A549 (cell line): ENCODE data around the gene CORO2A.
"Not testable (repeated sequence)": the region's sequence is repeated elsewhere in the genome, so short reads cannot be mapped to it uniquely, and the experiment has no call there.

ENCODE experiments used
- CTCF ChIP-seq: fragments of >200 bp; sonication (Bioruptor Twin); formaldehyde crosslinking; IDR thresholded peaks from 3 replicates; pipeline ENCODE4 v1.5.1; 2016
- ELK1 ChIP-seq: fragments of 150-350 bp; IDR thresholded peaks from 2 replicates; pipeline ENCODE4 v1.6.1; 2014; ENCODE audit warnings: low read depth, mild to moderate bottlenecking, low read length
- EP300 ChIP-seq, 2 experiments: fragments of >200 bp; sonication (Bioruptor Twin); formaldehyde crosslinking; IDR thresholded peaks; 2 replicates in 1 of 2; 3 replicates in 1 of 2; pipeline ENCODE4 v1.6.1; 2016 to 2017
- MAFK ChIP-seq: fragments of 450-650 bp; IDR thresholded peaks from 2 replicates; pipeline ENCODE4 v1.6.1; 2014; ENCODE audit not compliant: partially characterized antibody
- NPAS2 ChIP-seq: fragments of 250-450 bp; sonication (Bioruptor Pico); IDR thresholded peaks from 2 replicates; pipeline ENCODE4 v1.8.0; 2022; ENCODE audit warnings: mild to moderate bottlenecking, moderate library complexity, borderline replicate concordance
- SREBF2 ChIP-seq: fragments of 450-650 bp; IDR thresholded peaks from 2 replicates; pipeline ENCODE4 v1.6.1; 2014; ENCODE audit warnings: mild to moderate bottlenecking, moderate library complexity
- TF ChIP-seq, protein P1 (sequence below): IDR thresholded peaks from 2 replicates; pipeline ENCODE4 v1.6.1; 2012
- TF ChIP-seq, protein P2 (sequence below): fragments of 450-650 bp; IDR thresholded peaks from 2 replicates; pipeline ENCODE4 v1.6.1; 2014; ENCODE audit warnings: antibody characterized with exemption
- TF ChIP-seq, protein P3 (sequence below): fragments of 200-600 bp; sonication (generic); IDR thresholded peaks from 2 replicates; pipeline ENCODE4 v1.6.1; 2016; ENCODE audit warnings: antibody characterized with exemption, mild to moderate bottlenecking, moderate library complexity

- not testable (repeated sequence) for TF ChIP-seq EP300 (IDR thresholded peaks at IDR 0.05); ELK1; NPAS2; MAFK; CTCF; SREBF2
- TF ChIP-seq, protein P1, sequence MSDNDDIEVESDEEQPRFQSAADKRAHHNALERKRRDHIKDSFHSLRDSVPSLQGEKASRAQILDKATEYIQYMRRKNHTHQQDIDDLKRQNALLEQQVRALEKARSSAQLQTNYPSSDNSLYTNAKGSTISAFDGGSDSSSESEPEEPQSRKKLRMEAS, result not testable (repeated sequence)
- TF ChIP-seq, protein P2, sequence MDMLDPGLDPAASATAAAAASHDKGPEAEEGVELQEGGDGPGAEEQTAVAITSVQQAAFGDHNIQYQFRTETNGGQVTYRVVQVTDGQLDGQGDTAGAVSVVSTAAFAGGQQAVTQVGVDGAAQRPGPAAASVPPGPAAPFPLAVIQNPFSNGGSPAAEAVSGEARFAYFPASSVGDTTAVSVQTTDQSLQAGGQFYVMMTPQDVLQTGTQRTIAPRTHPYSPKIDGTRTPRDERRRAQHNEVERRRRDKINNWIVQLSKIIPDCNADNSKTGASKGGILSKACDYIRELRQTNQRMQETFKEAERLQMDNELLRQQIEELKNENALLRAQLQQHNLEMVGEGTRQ, result not testable (repeated sequence)
- TF ChIP-seq, protein P3, sequence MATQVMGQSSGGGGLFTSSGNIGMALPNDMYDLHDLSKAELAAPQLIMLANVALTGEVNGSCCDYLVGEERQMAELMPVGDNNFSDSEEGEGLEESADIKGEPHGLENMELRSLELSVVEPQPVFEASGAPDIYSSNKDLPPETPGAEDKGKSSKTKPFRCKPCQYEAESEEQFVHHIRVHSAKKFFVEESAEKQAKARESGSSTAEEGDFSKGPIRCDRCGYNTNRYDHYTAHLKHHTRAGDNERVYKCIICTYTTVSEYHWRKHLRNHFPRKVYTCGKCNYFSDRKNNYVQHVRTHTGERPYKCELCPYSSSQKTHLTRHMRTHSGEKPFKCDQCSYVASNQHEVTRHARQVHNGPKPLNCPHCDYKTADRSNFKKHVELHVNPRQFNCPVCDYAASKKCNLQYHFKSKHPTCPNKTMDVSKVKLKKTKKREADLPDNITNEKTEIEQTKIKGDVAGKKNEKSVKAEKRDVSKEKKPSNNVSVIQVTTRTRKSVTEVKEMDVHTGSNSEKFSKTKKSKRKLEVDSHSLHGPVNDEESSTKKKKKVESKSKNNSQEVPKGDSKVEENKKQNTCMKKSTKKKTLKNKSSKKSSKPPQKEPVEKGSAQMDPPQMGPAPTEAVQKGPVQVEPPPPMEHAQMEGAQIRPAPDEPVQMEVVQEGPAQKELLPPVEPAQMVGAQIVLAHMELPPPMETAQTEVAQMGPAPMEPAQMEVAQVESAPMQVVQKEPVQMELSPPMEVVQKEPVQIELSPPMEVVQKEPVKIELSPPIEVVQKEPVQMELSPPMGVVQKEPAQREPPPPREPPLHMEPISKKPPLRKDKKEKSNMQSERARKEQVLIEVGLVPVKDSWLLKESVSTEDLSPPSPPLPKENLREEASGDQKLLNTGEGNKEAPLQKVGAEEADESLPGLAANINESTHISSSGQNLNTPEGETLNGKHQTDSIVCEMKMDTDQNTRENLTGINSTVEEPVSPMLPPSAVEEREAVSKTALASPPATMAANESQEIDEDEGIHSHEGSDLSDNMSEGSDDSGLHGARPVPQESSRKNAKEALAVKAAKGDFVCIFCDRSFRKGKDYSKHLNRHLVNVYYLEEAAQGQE, result not testable (repeated sequence)
Measured at GRCh38 chr9:98076514-98076890, 115.9 kb downstream of the CORO2A start.
